DMS114 treated with DMSO at 0.1 percent for 48 hours (cell line): ENCODE data around the gene CCDC91.
"Not testable (repeated sequence)": the region's sequence is repeated elsewhere in the genome, so short reads cannot be mapped to it uniquely, and the experiment has no call there.

Experiments
- DNase-seq: peaks from one replicate; lab custom pipeline; 2025; ENCODE audit not compliant: unreplicated experiment; lab: John Stamatoyannopoulos, UW

Gene CCDC91

GRCh38 chr12:28446031-28446430, 255.8 kb downstream of the CCDC91 start:
- DNase-seq: no peak

GRCh38 chr12:28453686-28454085, 263.4 kb downstream of the CCDC91 start:
- no peak for DNase-seq

- DNase-seq: no peak
Observed at GRCh38 chr12:28456934-28457710, 266.9 kb downstream of the CCDC91 start.

- no peak for DNase-seq
Observed at GRCh38 chr12:28457785-28458184, 267.5 kb downstream of the CCDC91 start.

GRCh38 chr12:28459481-28459880, 269.2 kb downstream of the CCDC91 start:
- no peak for DNase-seq

GRCh38 chr12:28460420-28461130, 270.3 kb downstream of the CCDC91 start:
- no peak for DNase-seq

- no peak for DNase-seq
Observed at GRCh38 chr12:28463396-28463795, 273.1 kb downstream of the CCDC91 start.

- DNase-seq: not testable (repeated sequence)
Observed at GRCh38 chr12:28471762-28472161, 281.5 kb downstream of the CCDC91 start.

GRCh38 chr12:28476206-28476605, 285.9 kb downstream of the CCDC91 start:
- DNase-seq: not testable (repeated sequence)

- not testable (repeated sequence) for DNase-seq
Observed at GRCh38 chr12:28479097-28479496, 288.8 kb downstream of the CCDC91 start.

- DNase-seq: no peak
Observed at GRCh38 chr12:28479683-28480082, 289.4 kb downstream of the CCDC91 start.

- no peak for DNase-seq
Observed at GRCh38 chr12:28484156-28484555, 293.9 kb downstream of the CCDC91 start.

GRCh38 chr12:28486521-28486920, 296.3 kb downstream of the CCDC91 start:
- DNase-seq: no peak

GRCh38 chr12:28489246-28489645, 299.0 kb downstream of the CCDC91 start:
- DNase-seq: no peak

GRCh38 chr12:28497889-28498411, 307.7 kb downstream of the CCDC91 start:
- DNase-seq: no peak

- DNase-seq: no peak
Observed at GRCh38 chr12:28498850-28499249, 308.6 kb downstream of the CCDC91 start.

GRCh38 chr12:28500373-28501024, 310.2 kb downstream of the CCDC91 start:
- no peak for DNase-seq

- no peak for DNase-seq
Observed at GRCh38 chr12:28506271-28506670, 316.0 kb downstream of the CCDC91 start.

- no peak for DNase-seq
Observed at GRCh38 chr12:28507033-28507432, 316.8 kb downstream of the CCDC91 start.

GRCh38 chr12:28507867-28508266, 317.6 kb downstream of the CCDC91 start:
- no peak for DNase-seq

GRCh38 chr12:28512406-28512805, 322.1 kb downstream of the CCDC91 start:
- no peak for DNase-seq

GRCh38 chr12:28512876-28513275, 322.6 kb downstream of the CCDC91 start:
- DNase-seq: no peak
